IMR-90 (cell line): ENCODE measurements around the gene BTBD1. TPM values are rescaled to one million over a fixed set of nuclear protein-coding genes. Genes with fewer than 3 reads are reported as not detected.

Source experiments
- ATAC-seq: fragments of 200-7000 bp; cut with Tn5 transposase; 2 replicates; pipeline ENCODE4 v1.9.1; 2020; ENCODE audit warnings: low read depth, mild to moderate bottlenecking, moderate library complexity
- BruUV-seq: library from RNA; stranded (reverse); fragments of 400-500 nt; replicated peaks from 2 replicates; lab custom pipeline; 2021; lab: Mats Ljungman, UMichigan
- CTCF ChIA-PET: fragments of 300-600 bp; formaldehyde crosslinking; extraction: SDS; loops from one replicate; lab custom pipeline; 2021; ENCODE audit warnings: antibody characterized with exemption; lab: Yijun Ruan, JAX
- POLR2A ChIA-PET: fragments of 300-600 bp; sonication (Branson Sonifier 250); formaldehyde crosslinking; loops from one replicate; lab custom pipeline; 2022; ENCODE audit warnings: antibody characterized with exemption; ENCODE audit not compliant: unreplicated experiment; lab: Charles Lee
- DNase-seq: peaks from one replicate; pipeline ENCODE4 v3.0.0; 2013
- H2AFZ ChIP-seq: replicated peaks from 2 replicates; pipeline ENCODE3; 2013; ENCODE audit warnings: low read length, mild to moderate bottlenecking; ENCODE audit not compliant: poor library complexity
- H2AK5ac ChIP-seq: 2 replicates; pipeline ENCODE4 v1.6.1; 2013; ENCODE audit warnings: low read depth, low read length, inconsistent platforms
- H2AK9ac ChIP-seq: replicated peaks from 2 replicates; pipeline ENCODE3; 2013; ENCODE audit warnings: mild to moderate bottlenecking, low read depth, low read length, moderate library complexity; ENCODE audit not compliant: poor library complexity
- H2BK120ac ChIP-seq: 2 replicates; pipeline ENCODE4 v1.6.1; 2013; ENCODE audit warnings: low read depth, low read length, inconsistent platforms
- H2BK15ac ChIP-seq: 3 replicates; pipeline ENCODE4 v1.6.1; 2013; ENCODE audit warnings: low read depth, low read length, inconsistent platforms
- H2BK20ac ChIP-seq: 2 replicates; pipeline ENCODE4 v1.6.1; 2013; ENCODE audit warnings: low read depth, mild to moderate bottlenecking, inconsistent platforms, low read length, moderate library complexity
- H2BK5ac ChIP-seq: 2 replicates; pipeline ENCODE4 v1.6.1; 2013; ENCODE audit warnings: mild to moderate bottlenecking, low read depth, low read length, inconsistent platforms; ENCODE audit not compliant: poor library complexity, severe bottlenecking
- H3K14ac ChIP-seq: replicated peaks from 2 replicates; pipeline ENCODE4 v1.6.1; 2013; ENCODE audit warnings: low read depth, low read length, inconsistent platforms
- H3K18ac ChIP-seq: 2 replicates; pipeline ENCODE4 v1.6.1; 2013; ENCODE audit warnings: low read depth, low read length, control low read depth
- H3K23ac ChIP-seq: 2 replicates; pipeline ENCODE4 v1.6.1; 2013; ENCODE audit warnings: low read depth, low read length, inconsistent platforms
- H3K27ac ChIP-seq: 2 replicates; pipeline ENCODE4 v1.5.1; 2013; ENCODE audit warnings: mild to moderate bottlenecking, control low read depth, low read length; ENCODE audit not compliant: insufficient read depth
- H3K27me3 ChIP-seq: 2 replicates; pipeline ENCODE4 v1.6.1; 2013; ENCODE audit warnings: low read length; ENCODE audit not compliant: control insufficient read depth, insufficient read depth
- H3K36me3 ChIP-seq: 2 replicates; pipeline ENCODE4 v1.6.1; 2013; ENCODE audit warnings: low read length, mixed read lengths; ENCODE audit not compliant: control insufficient read depth, insufficient read depth
- H3K4ac ChIP-seq: 2 replicates; pipeline ENCODE4 v1.6.1; 2013; ENCODE audit warnings: low read depth, low read length, inconsistent platforms
- H3K4me1 ChIP-seq: 2 replicates; pipeline ENCODE4 v1.6.1; 2013; ENCODE audit warnings: low read length, mixed read lengths; ENCODE audit not compliant: control insufficient read depth, insufficient read depth
- H3K4me2 ChIP-seq: 2 replicates; pipeline ENCODE4 v1.6.1; 2013; ENCODE audit warnings: low read depth, mild to moderate bottlenecking, control low read depth, low read length, moderate library complexity
- H3K4me3 ChIP-seq: 2 replicates; pipeline ENCODE4 v1.5.1; 2013; ENCODE audit warnings: low read depth, mild to moderate bottlenecking, control low read depth, low read length, moderate library complexity; ENCODE audit not compliant: insufficient read depth
- H3K56ac ChIP-seq: 2 replicates; pipeline ENCODE4 v1.6.1; 2013; ENCODE audit warnings: low read length, inconsistent platforms; ENCODE audit not compliant: insufficient read depth; ENCODE audit errors: extremely low read depth
- H3K79me1 ChIP-seq, 2 experiments: 2 replicates each; pipeline ENCODE4 v1.6.1; 2013; ENCODE audit warnings: low read length in 2 of 2, inconsistent platforms in 1 of 2, low read depth in 1 of 2
- H3K9ac ChIP-seq: 2 replicates; pipeline ENCODE4 v1.6.1; 2013; ENCODE audit warnings: low read depth, low read length, control low read depth
- H3K9me1 ChIP-seq: 2 replicates; pipeline ENCODE4 v1.6.1; 2013; ENCODE audit warnings: low read length, inconsistent platforms; ENCODE audit not compliant: insufficient read depth
- H3K9me3 ChIP-seq: 2 replicates; pipeline ENCODE4 v1.6.1; 2013; ENCODE audit warnings: low read length; ENCODE audit not compliant: control insufficient read depth, insufficient read depth
- H4K20me1 ChIP-seq: 2 replicates; pipeline ENCODE4 v1.6.1; 2013; ENCODE audit warnings: low read length, inconsistent platforms; ENCODE audit not compliant: insufficient read depth
- H4K5ac ChIP-seq: 2 replicates; pipeline ENCODE4 v1.6.1; 2013; ENCODE audit warnings: mild to moderate bottlenecking, low read depth, low read length, control low read depth
- H4K8ac ChIP-seq, 2 experiments: 2 replicates each; pipeline ENCODE4 v1.6.1; 2013; ENCODE audit warnings: low read depth in 2 of 2, low read length in 2 of 2, control low read depth in 1 of 2, inconsistent platforms in 1 of 2
- H4K91ac ChIP-seq: 2 replicates; pipeline ENCODE4 v1.6.1; 2013; ENCODE audit warnings: low read depth, low read length, inconsistent platforms; ENCODE audit not compliant: insufficient read depth
- BHLHE40 ChIP-seq: fragments of 150-350 bp; IDR thresholded peaks from 2 replicates; pipeline ENCODE4 v1.6.1; 2016; ENCODE audit warnings: mild to moderate bottlenecking, low read depth, low read length
- CEBPB ChIP-seq: IDR thresholded peaks from 2 replicates; pipeline ENCODE4 v1.6.1; 2012; ENCODE audit warnings: low read depth, low read length, improper control_type of control experiment
- CHD1 ChIP-seq: IDR thresholded peaks from 2 replicates; pipeline ENCODE4 v1.6.1; 2012; ENCODE audit warnings: low read depth, low read length, improper control_type of control experiment
- CTCF ChIP-seq: conservative IDR thresholded peaks from 2 replicates; pipeline ENCODE4 v1.5.1; 2012; ENCODE audit warnings: mild to moderate bottlenecking, low read depth, low read length, improper control_type of control experiment
- ELK1 ChIP-seq: fragments of 150-350 bp; IDR thresholded peaks from 2 replicates; pipeline ENCODE4 v1.6.1; 2016; ENCODE audit warnings: low read depth, mild to moderate bottlenecking, low read length, moderate library complexity, borderline replicate concordance
- FOS ChIP-seq: fragments of 150-350 bp; IDR thresholded peaks from 2 replicates; pipeline ENCODE4 v1.6.1; 2016; ENCODE audit warnings: low read depth, low read length
- MAFK ChIP-seq: IDR thresholded peaks from 2 replicates; pipeline ENCODE4 v1.6.1; 2012; ENCODE audit warnings: low read depth, low read length, improper control_type of control experiment
- MAZ ChIP-seq: IDR thresholded peaks from 2 replicates; pipeline ENCODE4 v1.6.1; 2012; ENCODE audit warnings: low read depth, mild to moderate bottlenecking, low read length, improper control_type of control experiment, moderate library complexity, borderline replicate concordance
- MXI1 ChIP-seq: IDR thresholded peaks from 2 replicates; pipeline ENCODE4 v1.6.1; 2012; ENCODE audit warnings: low read depth, mild to moderate bottlenecking, low read length, moderate library complexity, borderline replicate concordance
- NFE2L2 ChIP-seq: fragments of 150-350 bp; IDR thresholded peaks from 2 replicates; pipeline ENCODE4 v1.6.1; 2016; ENCODE audit warnings: low read depth, mild to moderate bottlenecking, low read length
- POLR2A ChIP-seq: IDR thresholded peaks from 2 replicates; pipeline ENCODE4 v1.6.1; 2012; ENCODE audit warnings: mild to moderate bottlenecking, low read depth, low read length
- RAD21 ChIP-seq: IDR thresholded peaks from 2 replicates; pipeline ENCODE4 v1.6.1; 2012; ENCODE audit warnings: low read length, improper control_type of control experiment
- RCOR1 ChIP-seq: IDR thresholded peaks from 2 replicates; pipeline ENCODE4 v1.6.1; 2012; ENCODE audit warnings: mild to moderate bottlenecking, low read length, improper control_type of control experiment; ENCODE audit not compliant: insufficient replicate concordance
- RFX5 ChIP-seq: IDR thresholded peaks from 2 replicates; pipeline ENCODE4 v1.8.0; 2012; ENCODE audit warnings: low read depth, mild to moderate bottlenecking, low read length, moderate library complexity
- SMC3 ChIP-seq: fragments of 150-350 bp; IDR thresholded peaks from 2 replicates; pipeline ENCODE4 v1.6.1; 2016; ENCODE audit warnings: low read depth, mild to moderate bottlenecking, antibody characterized with exemption, low read length, moderate library complexity
- USF2 ChIP-seq: fragments of 150-350 bp; IDR thresholded peaks from 2 replicates; pipeline ENCODE4 v1.6.1; 2017; ENCODE audit warnings: mild to moderate bottlenecking, antibody characterized with exemption, low read length, low read depth
- WGBS, 2 experiments: methylation state at CpG; one replicate each; pipeline versions ENCODE4 v1.1.5 to v1.1.7; 2013; ENCODE audit warnings: missing lambda C conversion rate in 2 of 2; ENCODE audit not compliant: insufficient read length in 1 of 2; ENCODE audit errors: extremely low coverage in 2 of 2; 5-methylcytosine and 5-hydroxymethylcytosine counted together
- dilution Hi-C: fragments of 300-500 bp; cut with HindIII; formaldehyde crosslinking; loops from one replicate; pipeline ENCODE4 v1.14.3; 2018; ENCODE audit warnings: low sequenced_read_pairs; ENCODE audit not compliant: unreplicated experiment
- in situ Hi-C: fragments of 300-500 bp; cut with MboI; formaldehyde crosslinking; loops from 3 replicates; pipeline ENCODE4 v1.14.3; 2019; ENCODE audit warnings: low sequenced_read_pairs, inconsistent platforms, mixed read lengths
- intact Hi-C: fragments of 100-400 bp; cut with micrococcal nuclease; formaldehyde crosslinking; loops from 2 replicates; pipeline ENCODE4 v1.10.0; 2022
- polyA plus RNA-seq, 3 experiments: library from polyadenylated mRNA; depleted of rRNA; stranded (reverse); fragments of >200 nt; gene quantifications; 2 replicates each; pipeline ENCODE4 v1.2.3, GENCODE V29; 2012; ENCODE audit warnings: low replicate concordance in 1 of 3
- total RNA-seq: library from RNA; depleted of rRNA; stranded (reverse); fragments of >200 nt; gene quantifications from 2 replicates; pipeline ENCODE4 v1.2.3, GENCODE V29; 2012

BTBD1 gene
- total and polyA plus RNA-seq, 2 of the 4 experiments (the other 2 are of a cell fraction), result 39.3 to 78.7 TPM

- H3K18ac ChIP-seq, result no peak overlapping the region
- H3K9me1 ChIP-seq, result peaks cover 9% of the 10 kb centered on the region; the same call in 1 of the 2 replicates
- ATAC-seq (no peak), DNase-seq (no peak)
- no peak overlapping the region for H4K91ac ChIP-seq
- in situ Hi-C loops (no loop called here), intact Hi-C loops (loop anchor here (5.0 to 10.0 kb wide), 2 partner anchors 271 to 543 kb away; partner anchors contain the start of gene BNC1), dilution Hi-C loops (no loop called here)
- no peak overlapping the region for H2BK15ac ChIP-seq
- POLR2A ChIA-PET, result no interaction called here
- no peak overlapping the region for H3K9ac ChIP-seq
- no peak overlapping the region for H2AFZ ChIP-seq
- peaks cover 14% of the 10 kb centered on the region for H3K36me3 ChIP-seq
- no peaks in the 10 kb centered on the region for H3K9me3 ChIP-seq
- H2AK9ac ChIP-seq, result no peak overlapping the region
- H3K14ac ChIP-seq, result no peak overlapping the region
- H3K79me1 ChIP-seq, result peaks cover 12 to 39% of the 10 kb centered on the region in 2 experiments; a peak in 3 of 4 replicates
- no peak overlapping the region for H2BK5ac ChIP-seq
- H3K4me3 ChIP-seq, result no peak overlapping the region
- H2BK120ac ChIP-seq, result no peak overlapping the region
- no CpG with 5 or more reads among the region's 5 CpGs for WGBS, 2 experiments
- H3K27ac ChIP-seq, result no peak overlapping the region
- CTCF ChIA-PET, result interaction anchor here (0.5 kb wide), 1 partner anchor 106 kb away, joined by 4 read pairs; no protein-coding TSS in a partner anchor
- H3K4me2 ChIP-seq, result no peak overlapping the region
- H3K56ac ChIP-seq, result no peak overlapping the region
- no peak overlapping the region for H4K8ac ChIP-seq
- no peaks in the 10 kb centered on the region for H3K27me3 ChIP-seq
- TF ChIP-seq CTCF (no peak), POLR2A (no peak), CHD1 (no peak), RAD21 (no peak), MAZ (no peak), USF2 (no peak), ELK1 (no peak), MAFK (no peak), MXI1 (no peak), RCOR1 (no peak), BHLHE40 (no peak), SMC3 (no peak), NFE2L2 (no peak), CEBPB (no peak), RFX5 (no peak), FOS (no peak)
- no peak overlapping the region for H2AK5ac ChIP-seq
- H4K20me1 ChIP-seq, result peaks cover 3% of the 10 kb centered on the region; the same call in 1 of the 2 replicates
- peaks cover 10% of the 10 kb centered on the region for H3K4me1 ChIP-seq
- BruUV-seq, result no TSS peak
- no peak overlapping the region for H3K23ac ChIP-seq
- no peak overlapping the region for H4K5ac ChIP-seq
- no peak overlapping the region for H2BK20ac ChIP-seq
- H3K4ac ChIP-seq, result no peak overlapping the region
Observed at GRCh38 chr15:83014205-83014653, 52.8 kb downstream of the BTBD1 start.
